IPS DF 6.9 (cell line): Measurements from ENCODE around the gene ARHGAP30.
A peak's percentile ranks its signal among the peaks of the same experiment; 100 is the strongest.

Experiments
- DNase-seq: peaks from one replicate; pipeline ENCODE4 v3.0.0-alpha.2; 2013; ENCODE audit warnings: low read depth, low spot score
- H3K27ac ChIP-seq: one replicate; pipeline ENCODE4 v1.5.1; 2013; ENCODE audit warnings: low read length, control low read depth
- H3K27me3 ChIP-seq: 2 replicates; pipeline ENCODE4 v1.6.1; 2013; ENCODE audit warnings: mild to moderate bottlenecking, low read length; ENCODE audit not compliant: control insufficient read depth, insufficient read depth
- H3K36me3 ChIP-seq: 2 replicates; pipeline ENCODE4 v1.6.1; 2013; ENCODE audit warnings: low read length; ENCODE audit not compliant: control insufficient read depth, insufficient read depth
- H3K4me1 ChIP-seq: 2 replicates; pipeline ENCODE4 v1.6.1; 2013; ENCODE audit warnings: low read length; ENCODE audit not compliant: control insufficient read depth, insufficient read depth
- H3K4me3 ChIP-seq: 2 replicates; pipeline ENCODE4 v1.5.1; 2013; ENCODE audit warnings: mild to moderate bottlenecking, low read length
- H3K9me3 ChIP-seq: 2 replicates; pipeline ENCODE4 v1.6.1; 2013; ENCODE audit warnings: low read length, inconsistent platforms; ENCODE audit not compliant: control insufficient read depth, insufficient read depth
- WGBS: extraction: QIAGEN DNeasy Blood & Tissue Kit; methylation state at CpG from one replicate; pipeline ENCODE4 v1.1.7; 2013; ENCODE audit warnings: mixed read lengths, missing lambda C conversion rate; ENCODE audit not compliant: insufficient read length, insufficient coverage; 5-methylcytosine and 5-hydroxymethylcytosine counted together

Gene ARHGAP30

DNA sequence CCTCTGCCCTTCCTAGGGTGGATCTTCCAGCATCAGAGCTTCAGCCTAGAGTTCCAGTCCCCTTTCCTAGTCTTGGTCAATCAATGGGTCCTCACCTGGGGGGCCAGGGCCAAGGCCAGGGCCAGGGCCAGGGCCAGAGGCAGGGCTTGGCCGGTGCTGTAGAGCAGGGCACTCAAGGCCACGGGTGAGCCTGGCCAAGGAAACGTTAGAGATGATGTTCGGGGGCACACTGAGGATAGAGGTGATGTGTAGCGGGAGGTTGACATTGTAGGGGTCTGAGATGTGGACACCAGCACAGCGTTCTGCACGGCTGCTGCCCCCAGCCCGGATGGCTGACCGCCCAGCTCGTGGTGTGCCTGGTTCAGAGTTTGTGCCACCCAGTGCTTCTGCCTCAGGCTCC, 18.5 kb downstream of the ARHGAP30 start:
- no peak for DNase-seq
- Histone ChIP-seq H3K4me3 (no peak overlapping the region), H3K27me3 (no peaks in the 10 kb centered on the region), H3K9me3 (no peaks in the 10 kb centered on the region), H3K36me3 (no peaks in the 10 kb centered on the region), H3K27ac (no peak overlapping the region), H3K4me1 (no peaks in the 10 kb centered on the region; the same call in 1 of the 2 replicates)
- WGBS: no CpG with 5 or more reads among the region's 10 CpGs

DNA sequence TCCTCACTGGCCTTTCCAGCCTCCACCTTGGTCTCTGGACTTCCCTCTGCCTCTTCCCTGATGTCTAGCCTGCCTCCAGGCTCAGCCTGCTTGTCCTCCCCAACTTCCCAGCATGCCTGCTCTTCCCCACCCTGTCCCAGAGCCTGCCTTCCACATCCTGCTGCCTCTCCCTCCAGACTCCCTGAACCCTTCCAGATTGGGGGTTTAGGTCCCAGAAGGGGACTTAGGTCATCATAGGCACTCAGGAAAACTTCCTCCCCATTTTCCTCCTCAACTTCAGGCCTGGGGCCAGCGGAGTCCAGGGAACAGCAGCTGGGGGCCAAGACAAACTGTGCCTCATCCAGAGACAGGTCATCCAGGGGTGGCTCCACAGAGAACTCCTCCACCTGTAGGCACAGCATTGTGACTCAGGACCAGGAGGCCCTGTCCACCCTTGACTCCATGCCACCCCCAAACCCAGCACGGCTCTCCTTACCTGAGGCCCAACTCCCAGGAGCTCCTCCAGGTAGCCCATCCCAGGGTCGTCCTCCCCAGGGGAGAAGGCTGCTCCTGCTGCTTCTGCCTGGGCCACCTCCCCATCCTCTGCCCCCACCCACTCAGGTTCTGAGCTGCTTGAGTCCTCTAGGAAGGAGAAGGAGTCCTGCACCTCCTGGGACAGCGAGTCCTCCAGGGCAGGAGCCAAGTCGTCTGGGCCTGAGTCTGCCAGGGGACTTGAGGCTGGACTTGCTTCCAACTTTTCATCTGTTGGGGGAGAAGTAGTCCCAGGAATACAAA, 20.6 kb downstream of the ARHGAP30 start:
- DNase-seq: no peak
- Histone ChIP-seq H3K27ac (no peak overlapping the region), H3K9me3 (no peaks in the 10 kb centered on the region), H3K4me1 (no peaks in the 10 kb centered on the region; the same call in 1 of the 2 replicates), H3K36me3 (no peaks in the 10 kb centered on the region), H3K27me3 (no peaks in the 10 kb centered on the region), H3K4me3 (no peak overlapping the region)
- whole genome bisulfite sequencing: no CpG with 5 or more reads among the region's 5 CpGs

DNA sequence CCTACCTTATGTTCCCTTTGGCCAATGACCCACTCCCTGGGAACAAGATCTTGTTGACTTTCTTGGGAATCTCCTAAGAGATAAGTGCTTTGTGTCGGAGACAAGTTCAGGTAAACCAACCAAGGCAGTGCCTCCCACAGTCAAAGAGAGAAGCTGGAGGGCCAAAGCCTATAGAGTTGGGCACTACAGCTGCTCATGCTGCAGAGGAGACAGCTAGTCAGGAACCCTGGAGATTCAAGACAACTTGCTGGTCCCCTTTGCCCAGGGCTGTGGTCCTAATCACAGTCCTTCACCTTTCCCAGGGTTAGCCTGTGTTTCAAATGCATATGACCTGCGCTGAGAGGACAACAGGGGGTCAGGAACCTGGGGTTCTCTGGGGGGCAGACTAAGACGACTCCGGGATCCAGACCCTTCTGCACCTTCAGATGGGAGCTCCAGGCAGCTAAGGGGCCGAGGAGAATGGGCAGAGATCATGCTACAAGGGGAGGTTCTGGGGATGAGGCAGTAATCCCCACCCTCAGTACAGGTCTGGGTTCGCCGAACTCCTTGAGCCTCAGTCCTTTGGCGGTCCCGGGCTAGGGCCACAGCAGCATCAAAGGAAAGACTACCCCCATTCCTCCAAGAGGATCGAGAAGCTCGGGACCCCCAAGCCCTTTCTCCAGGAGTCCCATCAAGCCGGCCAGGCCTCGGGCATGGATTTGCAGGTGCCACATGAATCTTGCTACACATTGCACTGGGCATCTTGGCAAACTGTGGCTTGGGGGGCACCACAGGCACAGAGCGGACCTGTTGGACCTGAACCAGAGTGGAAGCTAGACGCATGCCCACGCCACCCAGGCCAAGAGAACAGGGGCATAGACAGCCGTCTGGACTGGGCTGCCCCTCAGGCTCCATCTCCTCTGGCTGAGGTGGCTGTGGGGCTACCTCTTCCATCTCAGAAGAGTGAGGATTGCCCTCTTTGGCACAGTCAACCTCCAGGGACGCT, 22.0 kb downstream of the ARHGAP30 start:
- Histone ChIP-seq H3K9me3 (no peaks in the 10 kb centered on the region), H3K4me1 (no peaks in the 10 kb centered on the region; the same call in 1 of the 2 replicates), H3K27ac (no peak overlapping the region), H3K27me3 (no peaks in the 10 kb centered on the region), H3K36me3 (no peaks in the 10 kb centered on the region; the same call in 1 of the 2 replicates), H3K4me3 (no peak overlapping the region)
- no CpG with 5 or more reads among the region's 18 CpGs for WGBS
- DNase-seq: no peak

DNA sequence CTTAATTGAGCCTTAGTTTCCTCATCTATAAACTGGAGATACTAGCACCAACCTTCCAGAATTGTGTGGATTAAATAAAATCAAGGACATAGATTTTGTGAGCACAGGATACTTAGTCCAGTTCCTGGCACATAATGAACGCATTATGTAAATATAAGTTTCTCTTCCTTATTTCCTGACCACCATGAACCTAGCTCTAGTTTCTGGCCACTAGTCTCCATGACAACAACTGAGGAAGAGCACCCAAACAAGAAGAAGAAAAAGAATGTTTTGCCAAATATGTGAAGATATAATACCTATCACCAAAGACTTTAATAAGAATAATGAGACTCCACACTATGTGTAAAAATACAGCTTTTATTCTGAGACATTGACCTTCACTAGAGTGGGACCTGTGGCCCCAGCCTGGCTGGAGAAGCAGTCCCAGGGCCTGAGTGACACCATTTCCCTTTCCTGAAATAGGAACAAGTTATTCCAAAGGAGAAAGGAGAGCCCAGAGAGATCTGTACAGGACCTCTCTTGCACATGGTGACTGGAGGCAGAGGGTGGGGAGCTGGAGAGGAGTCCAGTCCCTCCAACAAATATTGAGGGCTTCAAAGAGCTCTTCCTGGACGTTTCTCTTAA, 23.0 kb downstream of the ARHGAP30 start:
- H3K4me3 ChIP-seq: no peak overlapping the region; the same call in 1 of the 2 replicates
- no peaks in the 10 kb centered on the region for H3K9me3 ChIP-seq
- no peak overlapping the region for H3K27ac ChIP-seq
- H3K36me3 ChIP-seq: peaks cover 4% of the 10 kb centered on the region; the same call in 1 of the 2 replicates
- no peaks in the 10 kb centered on the region; the same call in 1 of the 2 replicates for H3K4me1 ChIP-seq
- H3K27me3 ChIP-seq: no peaks in the 10 kb centered on the region
- no CpG with 5 or more reads among the region's 2 CpGs for WGBS
- DNase-seq: no peak

DNA sequence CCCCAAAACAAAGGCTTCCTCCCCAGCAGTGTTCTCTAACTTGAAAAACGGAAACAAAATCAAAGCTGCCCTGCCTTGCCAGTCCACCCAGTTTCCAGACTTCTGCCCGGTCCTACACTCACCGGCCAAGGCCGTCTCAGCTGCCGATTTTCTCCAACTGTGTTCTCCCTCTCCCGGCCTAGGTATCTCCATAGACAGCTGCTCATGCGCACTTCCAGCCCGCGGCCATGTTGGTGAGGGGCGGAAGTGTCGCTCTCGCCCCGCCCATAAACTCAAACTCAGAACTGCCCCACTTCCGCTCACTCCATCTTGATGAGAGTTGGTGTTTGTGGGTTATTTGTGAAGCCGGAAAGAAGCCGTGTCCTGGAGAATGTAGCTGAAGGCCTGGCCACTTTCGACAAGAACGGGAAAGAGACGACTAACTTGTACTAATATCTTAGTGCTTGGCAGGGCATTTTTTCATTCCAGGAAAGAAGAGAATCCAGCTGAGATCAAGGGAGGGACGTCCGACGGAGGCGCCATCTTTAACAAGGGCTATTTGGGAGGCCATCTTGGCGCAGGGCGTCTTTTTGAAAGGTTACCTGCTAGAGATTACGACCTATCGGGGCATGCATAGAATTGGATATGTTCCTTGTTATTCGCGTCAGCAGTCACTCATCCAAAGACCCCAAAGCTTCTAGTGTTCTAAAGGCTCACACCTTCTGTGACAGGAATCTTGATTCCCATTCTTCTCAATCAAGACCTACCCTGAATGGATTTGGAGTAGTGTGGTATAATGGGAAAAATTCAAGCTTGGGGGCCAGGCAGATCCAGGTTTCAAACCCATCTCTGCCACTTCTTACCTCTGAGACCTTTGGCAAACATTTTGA, 23.7 kb downstream of the ARHGAP30 start, which contains the start of gene USF1:
TSS of gene USF1 (minus strand) at position 242 of the 869 bp plus-strand sequence. CDS start 2,702 bp downstream, outside the sequence.
- Histone ChIP-seq H3K27me3 (no peaks in the 10 kb centered on the region), H3K4me3 (peak within 1 kb of the TSS; percentile 84), H3K9me3 (no peaks in the 10 kb centered on the region), H3K27ac (no peak within 1 kb of the TSS), H3K36me3 (peaks cover 4% of the 10 kb centered on the region; the same call in 1 of the 2 replicates), H3K4me1 (no peaks in the 10 kb centered on the region; the same call in 1 of the 2 replicates)
- no CpG with 5 or more reads among the region's 29 CpGs for WGBS
- peak; percentile 89 for DNase-seq

DNA sequence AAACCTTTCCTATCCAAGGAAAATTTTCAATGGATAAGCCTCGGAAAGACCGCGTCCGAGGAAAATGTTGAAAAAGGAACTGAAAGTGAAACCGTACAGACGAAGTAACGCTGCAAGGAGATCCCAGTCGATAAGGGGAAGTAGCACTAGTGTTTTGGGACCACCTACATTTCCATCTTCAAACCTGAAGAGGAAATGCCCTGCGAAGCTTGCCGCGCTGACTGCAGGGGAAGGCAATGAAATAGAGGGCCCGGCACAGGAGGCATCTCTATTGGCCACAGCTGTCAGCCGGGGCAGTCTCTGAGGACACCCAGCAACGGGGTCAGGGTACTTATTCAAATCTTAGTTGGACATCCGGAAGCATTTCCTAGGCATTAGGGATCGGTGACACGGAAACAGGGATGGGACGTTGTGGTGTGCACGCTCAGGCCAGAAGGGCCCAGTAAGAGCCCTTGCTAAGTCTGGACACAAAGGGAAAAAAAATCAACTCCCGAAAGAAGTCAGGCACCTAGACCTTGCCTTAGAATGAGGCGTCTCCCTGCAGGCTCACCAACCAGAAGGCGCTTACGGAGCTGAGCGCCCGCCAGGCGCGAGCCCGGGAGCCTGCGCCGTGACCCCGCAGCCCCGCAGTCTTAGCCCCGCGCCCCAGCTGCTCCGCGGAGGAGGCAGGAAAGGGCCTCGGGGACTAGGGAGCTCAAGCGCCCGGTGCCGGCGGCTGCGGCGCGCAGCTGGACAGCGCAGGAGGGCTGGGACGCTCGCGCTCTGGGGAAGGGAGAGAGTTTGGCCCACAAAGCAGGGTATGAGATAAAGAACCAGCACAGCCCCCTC, 24.6 kb downstream of the ARHGAP30 start:
- DNase-seq: no peak
- no peaks in the 10 kb centered on the region for H3K9me3 ChIP-seq
- H3K27ac ChIP-seq: no peak overlapping the region
- no peaks in the 10 kb centered on the region for H3K27me3 ChIP-seq
- peak overlapping the region; percentile 84 for H3K4me3 ChIP-seq
- no peaks in the 10 kb centered on the region; the same call in 1 of the 2 replicates for H3K4me1 ChIP-seq
- peaks cover 11% of the 10 kb centered on the region; the same call in 1 of the 2 replicates for H3K36me3 ChIP-seq
- WGBS: no CpG with 5 or more reads among the region's 48 CpGs

DNA sequence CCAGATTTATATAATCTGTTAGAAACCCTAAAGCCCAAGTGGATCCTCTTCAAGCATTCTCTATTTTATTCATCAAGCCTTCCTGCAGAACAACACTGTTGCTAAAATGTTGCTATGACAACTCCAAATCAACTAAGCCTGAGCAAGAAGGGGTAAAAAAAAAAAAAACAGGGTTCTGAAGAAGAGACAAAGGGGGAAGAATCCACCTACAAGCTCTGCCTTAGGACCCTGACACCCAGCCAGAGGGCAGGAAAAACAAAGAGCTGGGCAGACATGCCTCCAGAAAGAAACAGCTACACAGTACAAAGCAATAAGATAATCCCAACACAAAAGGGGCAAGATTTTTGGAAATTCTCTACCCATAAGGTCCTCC, 25.2 kb downstream of the ARHGAP30 start:
- no peak for DNase-seq
- H3K4me3 ChIP-seq: peak overlapping the region; percentile 84; the same call in 1 of the 2 replicates
- H3K9me3 ChIP-seq: no peaks in the 10 kb centered on the region
- no peaks in the 10 kb centered on the region for H3K27me3 ChIP-seq
- H3K36me3 ChIP-seq: peaks cover 17% of the 10 kb centered on the region
- H3K27ac ChIP-seq: no peak overlapping the region
- H3K4me1 ChIP-seq: no peaks in the 10 kb centered on the region; the same call in 1 of the 2 replicates

DNA sequence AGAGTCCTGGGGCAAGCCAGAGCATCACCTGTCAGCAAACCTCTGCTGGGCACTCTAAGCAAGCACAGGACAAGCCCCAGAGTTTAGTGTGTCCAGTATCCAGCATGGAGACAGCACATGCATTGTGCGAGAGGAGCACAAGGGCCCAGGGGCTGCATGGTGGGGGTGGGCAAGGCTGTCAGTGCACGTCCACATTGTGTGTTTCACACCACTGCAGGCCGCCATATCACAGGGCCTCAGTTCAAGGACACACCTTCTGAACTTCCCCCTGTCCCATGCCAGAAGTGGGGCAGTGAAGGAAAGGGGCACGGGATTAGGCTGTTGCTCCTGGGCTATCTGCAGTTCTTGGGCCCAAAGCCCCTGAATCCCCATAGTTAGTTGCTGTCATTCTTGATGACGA, 30.1 kb downstream of the ARHGAP30 start:
- H3K36me3 ChIP-seq: peaks cover 18% of the 10 kb centered on the region
- no peaks in the 10 kb centered on the region for H3K4me1 ChIP-seq
- WGBS: no CpG with 5 or more reads among the region's 5 CpGs
- H3K27ac ChIP-seq: no peak overlapping the region
- no peaks in the 10 kb centered on the region for H3K27me3 ChIP-seq
- H3K9me3 ChIP-seq: no peaks in the 10 kb centered on the region
- H3K4me3 ChIP-seq: no peak overlapping the region
- no peak for DNase-seq

DNA sequence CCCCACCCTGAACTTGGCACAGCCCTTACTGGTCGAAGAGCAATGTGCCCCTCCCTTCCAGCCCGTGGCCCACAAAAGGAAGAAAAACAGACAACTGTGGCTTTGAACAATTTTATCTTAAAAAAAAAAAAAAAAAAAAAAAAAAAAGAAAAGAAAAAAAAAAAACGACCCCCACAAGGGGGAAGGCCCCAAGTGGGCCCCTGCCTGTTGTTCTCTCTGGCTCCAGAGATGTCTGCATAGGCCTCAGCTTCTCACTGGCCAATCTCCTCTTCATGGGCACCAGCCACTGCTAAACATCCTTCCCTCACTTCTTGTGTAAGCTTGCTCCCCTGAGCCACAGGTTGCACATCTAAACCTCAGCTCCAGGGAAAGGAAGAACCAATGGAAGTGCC, 30.5 kb downstream of the ARHGAP30 start:
- no peaks in the 10 kb centered on the region for H3K27me3 ChIP-seq
- no peaks in the 10 kb centered on the region for H3K4me1 ChIP-seq
- H3K36me3 ChIP-seq: peaks cover 18% of the 10 kb centered on the region
- WGBS: no CpG with 5 or more reads among the region's 3 CpGs
- no peak for DNase-seq
- no peaks in the 10 kb centered on the region for H3K9me3 ChIP-seq
- peak overlapping the region; percentile 58; the same call in 1 of the 2 replicates for H3K4me3 ChIP-seq
- H3K27ac ChIP-seq: no peak overlapping the region
